T follicular helper cell (primary cell): Measurements from ENCODE around the gene XG.
"Not testable (repeated sequence)": the region's sequence is repeated elsewhere in the genome, so short reads cannot be mapped to it uniquely, and the experiment has no call there.

ENCODE experiments used
- DNase-seq: peaks from one replicate; pipeline ENCODE4 v3.0.0-alpha.2; 2020; ENCODE audit warnings: low read depth

XG gene

GRCh38 chrX:2733286-2733685, 18.6 kb upstream of the XG start:
- DNase-seq = no peak

- DNase-seq = no peak
Measured at GRCh38 chrX:2735270-2735669, 16.6 kb upstream of the XG start.

GRCh38 chrX:2740672-2741071, 11.2 kb upstream of the XG start:
- no peak for DNase-seq

DNA sequence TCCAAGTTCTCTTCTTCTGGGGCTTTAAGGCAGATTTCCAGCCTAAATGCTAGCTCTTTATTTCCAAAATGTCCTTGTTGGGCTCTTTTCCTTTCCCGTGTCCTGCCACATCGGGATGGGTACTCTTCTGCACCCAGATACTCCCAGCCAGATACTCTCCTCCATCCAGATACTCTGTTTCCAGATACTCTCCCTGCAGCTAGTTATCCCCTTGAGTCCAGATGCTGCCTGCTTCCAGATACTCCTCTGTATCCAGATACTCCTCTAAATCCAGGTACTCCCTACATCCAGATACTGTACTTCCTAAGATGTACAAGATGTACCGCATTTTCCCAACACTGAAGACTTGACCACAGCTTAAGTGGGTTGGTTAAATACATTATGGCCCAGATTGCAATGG, 10.5 kb upstream of the XG start:
- DNase-seq = no peak

GRCh38 chrX:2746250-2746649, 5.6 kb upstream of the XG start:
- DNase-seq = not testable (repeated sequence)

GRCh38 chrX:2748171-2748814, 3.5 kb upstream of the XG start:
- DNase-seq = no peak

DNA sequence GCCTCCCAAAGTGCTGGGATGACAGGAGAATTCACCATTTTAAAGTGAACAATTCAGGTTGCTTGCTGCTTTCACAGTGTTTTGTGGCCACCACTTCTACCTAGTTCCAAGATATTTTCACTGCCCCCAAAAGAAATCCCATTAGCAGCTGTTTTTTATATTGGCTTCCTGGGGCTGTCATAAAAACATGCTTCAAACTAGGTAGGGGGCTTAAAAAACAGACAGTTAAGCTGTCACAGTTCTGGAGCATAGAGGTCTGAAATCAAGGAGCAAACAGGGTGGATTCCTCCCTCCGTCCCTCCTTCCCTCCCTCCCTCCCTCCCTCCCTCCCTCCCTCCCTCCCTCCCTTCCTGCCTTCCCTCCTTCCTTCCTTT, 3.0 kb upstream of the XG start:
- no peak for DNase-seq

DNA sequence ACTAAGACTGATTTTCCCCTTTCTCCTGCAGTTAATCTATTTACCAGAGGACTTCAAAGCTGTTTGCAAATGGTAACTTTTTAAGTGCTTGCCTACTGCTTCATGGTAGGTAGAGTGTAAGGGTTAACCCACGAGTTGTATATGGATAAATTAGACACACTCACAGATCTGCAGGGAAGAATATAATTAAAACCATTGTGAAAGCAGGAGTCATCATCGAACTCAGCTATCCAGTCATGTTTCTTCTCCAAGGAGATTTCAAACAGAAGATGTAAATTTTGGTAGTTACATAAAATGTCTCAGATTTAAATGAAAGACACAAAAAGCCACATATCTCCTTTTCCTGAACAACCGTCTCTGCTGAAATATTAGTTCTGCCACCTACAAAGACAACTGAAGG, 549 bp upstream of the XG start:
- DNase-seq = no peak

DNA sequence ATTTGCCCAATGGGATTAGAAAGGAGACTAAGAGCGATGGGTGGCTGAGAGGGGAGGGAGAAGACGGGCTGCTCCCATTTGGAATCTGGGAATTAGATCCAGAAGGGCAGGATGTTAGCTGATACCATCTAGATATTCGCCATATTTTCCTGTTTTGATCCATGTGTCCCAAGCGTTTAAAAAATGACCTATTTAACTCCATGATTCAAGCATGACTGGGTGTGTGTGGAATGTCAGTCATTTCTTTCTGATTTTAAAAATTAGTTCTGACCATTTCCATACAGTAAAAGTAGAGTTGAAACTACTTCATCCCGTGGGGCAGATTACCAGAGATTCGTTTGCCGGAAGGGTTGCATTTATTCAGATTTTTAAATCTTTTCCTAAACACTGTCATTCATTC, 601 bp downstream of the XG start:
- not testable (repeated sequence) for DNase-seq

- DNase-seq = not testable (repeated sequence)
Measured at GRCh38 chrX:2755163-2755715, 3.4 kb downstream of the XG start.

- DNase-seq = no peak
Measured at GRCh38 chrX:2756548-2756947, 4.7 kb downstream of the XG start.

DNA sequence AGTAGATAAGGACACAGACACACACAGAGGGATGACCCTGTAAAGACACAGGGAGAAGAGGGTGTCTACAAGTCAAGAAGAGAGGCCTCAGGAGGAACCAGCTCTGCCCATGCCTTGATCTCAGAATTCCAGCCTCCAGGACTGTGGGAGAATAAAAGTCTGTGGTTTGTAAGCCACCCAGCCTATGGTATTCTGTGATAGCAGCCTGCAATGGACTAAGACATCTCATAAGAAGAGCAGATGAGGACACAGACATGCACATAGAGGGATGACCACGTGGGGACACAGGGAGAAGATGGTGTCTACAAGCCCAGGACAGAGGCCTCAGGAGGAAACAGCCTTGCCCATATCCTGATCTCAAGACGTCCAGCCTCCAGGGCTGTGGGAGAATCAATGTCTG, 9.4 kb downstream of the XG start:
- no peak for DNase-seq

GRCh38 chrX:2762671-2763070, 10.8 kb downstream of the XG start:
- DNase-seq = not testable (repeated sequence)

DNA sequence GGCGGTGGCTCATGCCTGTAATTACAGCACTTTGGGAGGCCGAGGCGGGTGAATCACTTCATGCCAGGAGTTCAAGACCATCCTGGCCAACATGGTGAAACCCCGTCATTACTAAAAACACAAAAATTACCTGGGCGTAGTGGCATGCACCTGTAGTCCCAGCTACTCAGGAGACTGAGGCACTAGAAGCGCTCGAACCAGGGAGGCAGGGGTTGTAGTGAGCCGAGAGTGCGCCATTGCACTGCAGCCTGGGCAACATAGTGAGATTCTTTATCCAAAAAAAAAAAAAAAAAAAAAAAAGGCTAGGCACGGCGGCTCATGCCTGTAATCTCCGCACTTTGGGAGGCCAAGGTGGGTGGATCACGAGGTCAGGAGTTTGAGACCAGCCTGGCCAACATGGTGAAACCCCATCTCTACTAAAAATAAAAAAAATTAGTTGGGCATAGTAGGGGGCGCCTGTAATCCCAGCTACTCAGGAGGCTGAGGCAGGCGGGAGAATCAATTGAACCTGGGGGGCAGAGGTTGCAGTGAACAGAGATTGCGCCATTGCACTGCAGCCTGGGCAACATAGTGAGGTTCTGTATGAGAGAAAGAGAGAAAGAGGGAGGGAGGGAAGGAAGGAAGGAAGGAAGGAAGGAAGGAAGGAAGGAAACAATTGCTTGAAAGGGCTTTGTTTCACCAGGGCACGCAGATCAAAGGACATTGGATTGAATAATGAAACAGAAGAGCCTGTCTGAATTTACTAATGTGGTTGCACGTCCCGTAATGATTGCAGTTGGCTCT, 13.1 kb downstream of the XG start:
- not testable (repeated sequence) for DNase-seq

- DNase-seq = no peak
Measured at GRCh38 chrX:2765549-2765830, 13.7 kb downstream of the XG start.

DNA sequence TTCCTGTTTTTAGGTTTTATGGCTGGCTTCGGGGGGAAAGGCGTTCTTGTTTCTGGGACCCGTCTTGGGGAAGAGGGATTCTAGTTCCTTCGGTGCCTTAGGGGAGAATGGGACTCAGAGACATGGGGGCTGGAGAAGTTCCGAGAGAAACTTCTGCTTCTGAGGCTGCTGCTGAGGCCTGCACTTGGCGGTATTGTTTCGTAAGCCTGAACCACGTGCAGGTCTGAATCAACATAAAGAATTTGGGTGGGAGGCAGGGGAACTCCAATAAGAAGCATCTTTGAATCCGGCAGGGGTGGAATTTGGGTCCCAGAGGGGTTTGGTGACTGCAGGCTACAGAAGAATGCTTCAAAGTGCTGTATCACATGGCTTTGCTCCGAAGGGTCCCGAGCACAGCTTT, 15.1 kb downstream of the XG start:
- no peak for DNase-seq

DNA sequence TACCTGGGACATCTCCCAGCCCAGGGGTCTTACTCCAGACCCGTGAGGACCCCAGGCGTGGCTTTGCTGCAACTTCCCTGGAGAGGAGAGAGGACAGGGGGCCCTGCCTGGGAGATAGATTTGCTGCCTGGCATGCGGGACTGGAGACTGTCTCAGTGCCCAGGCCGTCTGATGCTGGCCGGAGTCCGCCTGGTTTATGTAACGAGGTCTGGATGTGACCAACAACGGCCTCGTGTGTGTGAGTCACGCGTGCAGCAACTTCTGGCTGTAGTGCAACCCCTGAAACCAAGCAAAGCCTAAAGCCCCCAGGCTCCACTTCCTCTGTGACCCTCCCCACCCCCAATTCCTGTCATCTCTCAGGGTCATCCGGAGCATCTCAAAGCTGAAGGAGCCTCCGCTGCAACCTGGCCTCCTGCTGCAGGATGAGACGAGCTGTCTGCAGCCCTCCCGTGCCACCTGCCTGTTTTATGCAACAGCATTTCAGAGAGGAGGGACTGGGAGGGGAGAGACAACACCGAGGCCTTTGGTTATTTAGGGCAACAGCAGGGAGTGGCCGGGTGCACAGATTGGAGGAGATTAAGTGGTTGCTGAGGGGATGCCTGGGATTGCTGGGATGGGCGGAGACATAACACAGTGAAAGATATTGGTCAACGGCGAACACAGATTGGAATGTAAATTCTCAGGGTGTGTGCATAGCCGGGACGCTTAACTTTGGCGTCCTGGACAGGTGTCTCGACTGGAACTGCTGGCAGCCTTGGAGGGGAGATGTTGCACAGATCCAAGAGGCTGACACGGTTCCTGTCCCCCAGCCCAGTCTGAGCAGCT, 16.0 kb downstream of the XG start:
- DNase-seq = no peak

GRCh38 chrX:2769615-2770014, 17.8 kb downstream of the XG start:
- DNase-seq = no peak

DNA sequence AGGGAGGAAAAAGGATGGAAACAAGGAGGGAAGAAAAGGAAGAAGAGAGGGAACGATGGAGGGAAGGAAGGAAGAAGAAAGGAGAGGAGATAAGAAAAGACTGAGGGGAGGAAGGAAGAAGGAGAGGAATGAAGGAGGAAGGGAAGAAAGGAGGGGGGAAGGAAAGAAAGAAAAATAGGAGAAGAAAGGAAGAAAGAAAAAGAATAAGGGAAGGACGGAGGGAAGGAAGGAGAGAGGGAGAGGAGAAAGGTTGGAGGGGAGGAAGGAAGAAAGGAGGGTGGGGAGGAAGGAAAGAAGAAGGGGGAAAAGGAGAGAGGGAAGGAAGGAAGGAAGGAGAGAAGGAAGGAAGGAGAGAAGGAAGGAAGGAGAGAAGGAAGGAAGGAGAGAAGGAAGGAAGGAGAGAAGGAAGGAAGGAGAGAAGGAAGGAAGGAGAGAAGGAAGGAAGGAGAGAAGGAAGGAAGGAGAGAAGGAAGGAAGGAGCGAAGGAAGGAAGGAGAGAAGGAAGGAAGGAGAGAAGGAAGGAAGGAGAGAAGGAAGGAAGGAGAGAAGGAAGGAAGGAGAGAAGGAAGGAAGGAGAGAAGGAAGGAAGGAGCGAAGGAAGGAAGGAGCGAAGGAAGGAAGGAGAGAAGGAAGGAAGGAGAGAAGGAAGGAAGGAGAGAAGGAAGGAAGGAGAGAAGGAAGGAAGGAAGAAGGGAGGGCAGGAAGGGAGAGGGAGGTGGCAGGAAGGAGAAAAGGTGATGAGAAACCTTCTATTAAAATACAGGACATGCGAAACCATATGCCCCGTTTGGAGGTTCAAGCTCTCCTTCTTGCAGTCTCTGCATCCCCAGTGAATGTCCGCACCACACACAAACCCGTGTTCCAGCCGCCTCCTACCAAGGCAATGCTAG, 21.6 kb downstream of the XG start:
- not testable (repeated sequence) for DNase-seq

DNA sequence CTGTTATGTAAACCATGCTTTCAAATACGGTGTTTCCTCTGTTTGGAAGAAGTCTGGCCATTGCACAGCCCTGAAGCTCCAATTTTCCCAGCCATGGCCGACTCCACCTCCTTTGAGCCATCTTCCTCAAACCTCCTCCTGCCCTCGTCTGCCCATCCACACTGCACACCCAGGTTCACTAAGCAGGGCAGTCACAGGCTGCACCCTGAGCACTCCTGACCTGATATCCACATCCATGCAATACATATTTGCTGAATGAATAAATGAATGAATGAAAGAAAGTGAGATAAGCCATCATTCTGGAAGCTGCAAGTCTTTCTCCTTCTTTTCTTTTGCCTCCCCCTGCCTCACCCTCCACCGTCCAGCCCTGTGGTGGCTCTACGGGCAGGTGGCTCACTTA, 22.2 kb downstream of the XG start:
- no peak for DNase-seq

- DNase-seq = no peak
Measured at GRCh38 chrX:2774776-2775175, 22.9 kb downstream of the XG start.
